Colonic mucosa (tissue), 4 donors: Measurements from ENCODE around the gene COQ10A. TPM values are rescaled to one million over a fixed set of nuclear protein-coding genes. Genes with fewer than 3 reads are reported as not detected.

ENCODE experiments used
- DNase-seq: peaks from one replicate; pipeline ENCODE4 v3.0.0-alpha.2; 2020
- H3K27ac ChIP-seq: fragments of 200-600 bp; one replicate; pipeline ENCODE4 v1.8.0; 2021
- H3K27me3 ChIP-seq: fragments of 200-600 bp; one replicate; pipeline ENCODE4 v1.8.0; 2021
- H3K36me3 ChIP-seq: fragments of 200-600 bp; one replicate; pipeline ENCODE4 v1.8.0; 2021
- H3K4me1 ChIP-seq: fragments of 200-600 bp; one replicate; pipeline ENCODE4 v1.8.0; 2021; ENCODE audit warnings: mild to moderate bottlenecking
- H3K4me3 ChIP-seq: fragments of 200-600 bp; one replicate; pipeline ENCODE4 v1.8.0; 2021
- H3K9ac ChIP-seq, 2 donors: one replicate each; pipeline ENCODE4 v1.7.0; 2013; ENCODE audit warnings: control low read depth in 2 of 2, low read depth in 2 of 2, low read length in 2 of 2
- H3K9me3 ChIP-seq: fragments of 200-600 bp; one replicate; pipeline ENCODE4 v1.8.0; 2021
- CTCF ChIP-seq: fragments of 200-600 bp; IDR thresholded peaks from one replicate; pipeline ENCODE4 v1.8.0; 2022; ENCODE audit warnings: antibody characterized with exemption, mild to moderate bottlenecking
- intact Hi-C: fragments of 100-400 bp; cut with DNase I; formaldehyde crosslinking; loops from one replicate; pipeline ENCODE4 v1.14.1; 2022
- total RNA-seq, 2 donors: library from RNA; stranded (reverse); fragmentation: NEBNext Ultra II Directional in 1 of 2; extraction: Animal tissue kit (Norgen Biotek cat#: 25700) in 1 of 2; gene quantifications; one replicate each; pipeline ENCODE4 v1.2.1, GENCODE V29; 2021
- donor health status: healthy.
- donor health status: DM: no; HTN: no; CAD: no.
- donor health status: DM: no; HTN: no; CAD: no.

The COQ10A gene
- total RNA-seq, 2 donors from 2014 or later = 4.2 to 4.5 TPM

DNA sequence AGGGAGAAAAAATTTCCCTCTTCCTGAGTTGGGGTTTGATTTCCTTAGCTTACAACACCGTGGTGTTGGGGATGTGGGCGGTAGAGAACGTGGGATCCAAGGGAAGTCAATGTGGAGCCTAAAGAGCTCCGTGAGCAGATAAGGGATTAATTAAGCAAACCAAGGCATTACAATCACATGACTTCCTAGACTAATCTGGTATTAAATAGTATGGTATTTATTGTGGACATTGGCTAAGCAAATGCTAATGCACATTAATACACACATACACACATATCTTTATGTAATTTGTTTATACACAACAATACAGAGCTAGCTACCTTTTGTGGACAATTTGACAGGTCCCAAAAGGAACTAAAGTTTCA, 44.2 kb upstream of the COQ10A start:
- Histone ChIP-seq H3K4me3 (peak overlapping the region; percentile 60), H3K9me3 (no peaks in the 10 kb centered on the region), H3K27ac (peak overlapping the region; percentile 92), H3K9ac (peak overlapping the region; percentile 80 to 93), H3K4me1 (peaks cover 20% of the 10 kb centered on the region), H3K36me3 (no peaks in the 10 kb centered on the region), H3K27me3 (no peaks in the 10 kb centered on the region)
- DNase-seq = no peak
- no peak for TF ChIP-seq CTCF
- intact Hi-C loops = loop anchor here (5.0 kb wide), 1 partner anchor 35 kb away; the partner anchor contains the start of gene ANKRD52

DNA sequence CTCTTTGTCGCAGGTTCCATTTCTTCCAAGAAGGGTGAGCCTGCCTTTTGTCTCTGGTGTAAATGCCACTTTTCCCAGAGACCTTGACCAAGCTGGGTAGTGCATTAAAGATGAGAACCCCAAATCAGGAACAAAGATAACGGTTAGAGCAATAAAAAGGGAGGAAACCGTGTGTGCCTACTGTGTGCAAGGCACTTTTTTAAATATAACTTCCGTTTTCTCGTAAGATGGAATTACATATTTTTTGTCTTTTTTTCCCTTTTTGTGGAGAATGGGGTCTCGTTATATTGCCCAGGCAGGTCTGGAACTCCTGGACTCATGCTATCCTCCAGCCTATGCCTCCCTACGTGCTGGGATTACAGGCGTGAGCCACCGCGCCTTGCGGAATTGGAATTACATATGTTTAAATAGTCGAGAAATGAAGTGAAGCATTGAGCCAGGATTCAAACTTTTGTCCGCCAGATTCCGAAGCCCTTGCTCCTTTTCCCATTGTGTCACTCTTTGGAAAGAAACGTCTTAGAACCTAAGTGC, 43.1 kb upstream of the COQ10A start:
- DNase-seq = no peak
- TF ChIP-seq CTCF = no peak
- peak overlapping the region; percentile 13 to 88 for H3K9ac ChIP-seq
- intact Hi-C loops = loop anchor here (5.0 kb wide), 1 partner anchor 34 kb away; the partner anchor contains the start of gene ANKRD52
- H3K36me3 ChIP-seq = no peaks in the 10 kb centered on the region
- no peaks in the 10 kb centered on the region for H3K27me3 ChIP-seq
- H3K9me3 ChIP-seq = no peaks in the 10 kb centered on the region
- peaks cover 20% of the 10 kb centered on the region for H3K4me1 ChIP-seq
- peak overlapping the region; percentile 92 for H3K27ac ChIP-seq
- peak overlapping the region; percentile 70 for H3K4me3 ChIP-seq

GRCh38 chr12:56224102-56224701, 42.5 kb upstream of the COQ10A start, which contains the start of gene NABP2:
Gene NABP2 (plus strand): TSS chr12:56224342. CDS start chr12:56224857, 515 bp downstream.
- Histone ChIP-seq H3K36me3 (no peaks in the 10 kb centered on the region), H3K27me3 (no peaks in the 10 kb centered on the region), H3K4me1 (peaks cover 20% of the 10 kb centered on the region), H3K4me3 (peak within 1 kb of the TSS; percentile 70), H3K9ac (peak within 1 kb of the TSS; percentile 73 to 88), H3K27ac (peak within 1 kb of the TSS; percentile 92), H3K9me3 (no peaks in the 10 kb centered on the region)
- intact Hi-C loops = loop anchor here (5.0 kb wide), 1 partner anchor 33 kb away; the partner anchor contains the start of gene ANKRD52
- TF ChIP-seq CTCF = peak; percentile 88
- DNase-seq = peak; percentile 99

DNA sequence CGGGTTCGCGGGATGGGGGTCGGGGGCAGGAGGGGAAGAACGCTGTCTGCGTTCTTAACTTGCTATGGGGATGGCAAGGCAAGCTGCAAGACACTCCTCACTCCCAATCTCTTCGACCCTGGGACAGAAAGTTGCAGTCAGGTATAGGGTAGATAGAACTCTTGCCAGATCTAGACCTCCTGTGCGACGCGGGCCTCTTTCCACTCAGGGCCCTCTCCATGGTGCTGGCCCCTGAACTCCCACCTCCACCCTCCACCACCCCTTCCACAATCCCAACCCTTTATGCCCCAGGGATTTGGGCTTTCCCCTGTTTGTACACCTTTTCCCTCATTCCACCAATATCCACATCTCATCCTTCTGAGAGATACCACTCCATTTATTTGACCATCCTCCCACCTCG, 41.8 kb upstream of the COQ10A start:
- no peak overlapping the region for H3K27ac ChIP-seq
- H3K9ac ChIP-seq = peak overlapping the region; percentile 73 to 88
- intact Hi-C loops = loop anchor here (5.0 kb wide), 1 partner anchor 32 kb away; the partner anchor contains the start of gene ANKRD52

DNA sequence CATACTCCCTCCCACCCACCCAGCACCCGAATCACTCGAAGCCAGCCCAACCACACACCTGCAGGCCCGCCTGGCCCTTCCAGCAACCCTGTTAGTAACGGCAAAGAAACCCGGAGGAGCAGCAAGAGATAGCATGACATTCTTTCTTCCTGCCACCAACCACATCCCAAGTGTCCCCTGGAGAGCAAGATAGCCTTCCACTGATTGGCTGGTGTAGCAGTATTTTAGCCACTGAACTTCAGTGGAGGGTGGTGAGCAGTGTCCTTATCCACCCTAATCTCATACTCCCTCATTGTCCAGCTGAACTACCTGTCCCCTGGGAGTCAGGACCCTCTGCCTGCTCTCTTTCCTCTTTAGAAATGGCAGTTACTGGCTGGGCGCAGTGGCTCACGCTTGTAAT, 37.7 kb upstream of the COQ10A start:
- intact Hi-C loops = no loop called here
- Histone ChIP-seq H3K9ac (no peak overlapping the region), H3K9me3 (no peaks in the 10 kb centered on the region), H3K4me1 (peaks cover 7% of the 10 kb centered on the region), H3K4me3 (no peak overlapping the region), H3K36me3 (no peaks in the 10 kb centered on the region), H3K27ac (no peak overlapping the region), H3K27me3 (no peaks in the 10 kb centered on the region)
- DNase-seq = no peak
- TF ChIP-seq CTCF = no peak

More for the DNA sequence above, 41.8 kb upstream of the COQ10A start:
- Histone ChIP-seq H3K4me1 (peaks cover 20% of the 10 kb centered on the region), H3K36me3 (no peaks in the 10 kb centered on the region), H3K9me3 (no peaks in the 10 kb centered on the region), H3K27me3 (no peaks in the 10 kb centered on the region), H3K4me3 (peak overlapping the region; percentile 70)
- DNase-seq = no peak
- no peak for TF ChIP-seq CTCF
